ENCODE measurements around the gene EXD2.
A peak's percentile ranks its signal among the peaks of the same experiment; 100 is the strongest.

DNA sequence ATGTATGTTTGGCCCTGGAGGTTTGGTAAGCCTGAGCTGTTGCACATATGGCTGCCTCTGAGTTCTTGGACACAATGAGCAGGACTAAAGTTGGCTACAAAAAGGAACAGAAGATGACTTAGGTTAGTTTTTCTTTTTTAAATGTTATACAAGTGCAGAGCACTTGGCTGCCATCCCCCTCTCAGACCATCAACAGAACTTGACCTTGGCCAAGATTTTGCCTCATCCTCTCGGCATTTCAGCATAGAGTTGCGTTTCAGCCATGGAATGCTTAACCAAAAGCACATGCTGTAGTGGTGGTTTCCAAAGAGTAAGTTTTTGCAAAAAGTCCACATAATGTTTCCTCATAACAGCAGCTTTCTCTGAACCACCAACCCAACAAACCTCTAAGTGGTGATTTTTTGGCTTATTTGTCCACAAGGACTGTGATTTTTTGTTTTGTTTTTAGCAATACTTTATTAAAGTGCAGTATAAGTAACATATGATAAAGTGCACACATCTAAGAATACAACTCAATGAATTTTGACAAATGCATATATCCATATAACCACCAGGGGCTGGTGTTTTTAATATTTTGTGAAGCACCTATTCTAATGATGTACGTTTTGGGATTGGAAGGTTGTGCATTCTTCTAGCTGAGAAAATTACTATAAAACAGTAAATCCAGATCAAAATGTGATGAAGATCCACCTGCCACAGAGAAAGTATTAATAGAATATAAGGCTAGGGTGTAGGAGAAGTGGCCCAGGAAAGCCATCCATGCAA is 56.6 kb downstream of the EXD2 start:
- TF ChIP-seq CTCF (IDR thresholded peaks at IDR 0.05) (peak; percentile 16 to 35 (median 17)), POLR2A (IDR thresholded peaks at IDR 0.05; ENCODE audit: low read depth) (no peak), POLR2AphosphoS5 (IDR thresholded peaks at IDR 0.05) (peak; percentile 75 to 78)

Data from esophagus muscularis mucosa (tissue), 3 donors.